HEK293 (cell line): ENCODE data around the gene DLG1.

Source experiments
- CTCF ChIA-PET: fragments of 350-600 bp; formaldehyde crosslinking; extraction: SDS; loops from one replicate; lab custom pipeline; 2021; ENCODE audit warnings: antibody characterized with exemption; lab: Yijun Ruan, JAX
- POLR2A ChIA-PET: fragments of 300-600 bp; formaldehyde crosslinking; extraction: SDS; loops from one replicate; lab custom pipeline; 2020; ENCODE audit warnings: antibody characterized with exemption, inconsistent platforms; lab: Yijun Ruan, JAX
- H3K27ac ChIP-seq: fragments of 200-500 bp; sonication (Bioruptor generic); 2 replicates; pipeline ENCODE4 v1.5.1; 2014; ENCODE audit warnings: low read depth, low read length, control low read depth, inconsistent platforms; ENCODE audit errors: extremely low read depth
- H3K36me3 ChIP-seq, 2 experiments: fragments of 200-500 bp in 1 of 2; sonication (Bioruptor generic) in 1 of 2; 1 replicate in 1 of 2; 2 replicates in 1 of 2; pipeline ENCODE4 v1.5.1; 2014 to 2017; ENCODE audit warnings: inconsistent platforms in 2 of 2, low read length in 2 of 2; ENCODE audit not compliant: control insufficient read depth in 2 of 2, insufficient read depth in 1 of 2
- H3K4me1 ChIP-seq: fragments of 200-500 bp; sonication (Bioruptor generic); 2 replicates; pipeline ENCODE4 v1.5.1; 2014; ENCODE audit warnings: mild to moderate bottlenecking, low read length, inconsistent platforms; ENCODE audit not compliant: control insufficient read depth, insufficient read depth
- H3K4me3 ChIP-seq: 2 replicates; pipeline ENCODE4 v1.5.1; 2011; ENCODE audit warnings: low read depth, mild to moderate bottlenecking, control low read depth, low read length, moderate library complexity
- H3K9me3 ChIP-seq: fragments of 200-500 bp; sonication (Bioruptor generic); 2 replicates; pipeline ENCODE4 v1.5.1; 2014; ENCODE audit warnings: low read depth, low read length, inconsistent platforms; ENCODE audit not compliant: control insufficient read depth, insufficient read depth
- GLIS2 ChIP-seq: fragments of 450-650 bp; formaldehyde crosslinking; IDR thresholded peaks from 2 replicates; pipeline ENCODE4 v1.5.1; 2016; ENCODE audit warnings: missing biosample characterization, missing genetic modification characterization
- HOXC10 ChIP-seq: sonication (generic); formaldehyde crosslinking; IDR thresholded peaks from 2 replicates; pipeline ENCODE4 v1.8.1; 2023; ENCODE audit warnings: mild to moderate bottlenecking, missing genetic modification reagents
- MYNN ChIP-seq: fragments of 450-650 bp; formaldehyde crosslinking; IDR thresholded peaks from 2 replicates; pipeline ENCODE4 v1.5.1; 2016; ENCODE audit warnings: missing biosample characterization, missing genetic modification characterization, borderline replicate concordance
- PRDM2 ChIP-seq: fragments of 450-650 bp; formaldehyde crosslinking; IDR thresholded peaks from 2 replicates; pipeline ENCODE4 v1.5.1; 2016; ENCODE audit warnings: missing biosample characterization, missing genetic modification characterization, borderline replicate concordance
- SCRT2 ChIP-seq: fragments of 450-650 bp; formaldehyde crosslinking; IDR thresholded peaks from 2 replicates; pipeline ENCODE4 v1.5.1; 2016; ENCODE audit warnings: missing biosample characterization, missing genetic modification characterization
- ZBTB17 ChIP-seq: fragments of 450-650 bp; formaldehyde crosslinking; IDR thresholded peaks from 2 replicates; pipeline ENCODE4 v1.5.1; 2016; ENCODE audit warnings: missing biosample characterization, missing genetic modification characterization
- ZEB2 ChIP-seq: fragments of 450-650 bp; formaldehyde crosslinking; IDR thresholded peaks from 2 replicates; pipeline ENCODE4 v1.5.1; 2016; ENCODE audit warnings: missing biosample characterization, missing genetic modification characterization
- ZFP3 ChIP-seq: fragments of 450-650 bp; formaldehyde crosslinking; IDR thresholded peaks from 2 replicates; pipeline ENCODE4 v1.5.1; 2016; ENCODE audit warnings: low read depth, missing biosample characterization, missing genetic modification characterization
- ZFP37 ChIP-seq: fragments of 450-650 bp; formaldehyde crosslinking; IDR thresholded peaks from 2 replicates; pipeline ENCODE4 v1.5.1; 2016; ENCODE audit warnings: missing biosample characterization, missing genetic modification characterization
- ZNF138 ChIP-seq: fragments of 450-650 bp; formaldehyde crosslinking; IDR thresholded peaks from 2 replicates; pipeline ENCODE4 v1.5.1; 2016; ENCODE audit warnings: missing biosample characterization, missing genetic modification characterization, borderline replicate concordance
- ZNF202 ChIP-seq: fragments of 450-650 bp; formaldehyde crosslinking; IDR thresholded peaks from 2 replicates; pipeline ENCODE4 v1.5.1; 2016; ENCODE audit warnings: missing biosample characterization, missing genetic modification characterization, borderline replicate concordance
- ZNF354C ChIP-seq: fragments of 450-650 bp; formaldehyde crosslinking; IDR thresholded peaks from 2 replicates; pipeline ENCODE4 v1.5.1; 2016; ENCODE audit warnings: missing biosample characterization, missing genetic modification characterization, low read depth, borderline replicate concordance
- ZNF510 ChIP-seq: fragments of 450-650 bp; formaldehyde crosslinking; IDR thresholded peaks from 2 replicates; pipeline ENCODE4 v1.5.1; 2018; ENCODE audit warnings: mild to moderate bottlenecking, missing genetic modification characterization, missing biosample characterization; ENCODE audit not compliant: insufficient replicate concordance
- ZNF558 ChIP-seq: fragments of 450-650 bp; formaldehyde crosslinking; IDR thresholded peaks from 2 replicates; pipeline ENCODE4 v1.5.1; 2016; ENCODE audit warnings: missing biosample characterization, missing genetic modification characterization
- ZNF596 ChIP-seq: fragments of 450-650 bp; IDR thresholded peaks from 2 replicates; pipeline ENCODE4 v1.5.0; 2018; ENCODE audit warnings: missing biosample characterization, mild to moderate bottlenecking, missing genetic modification characterization, moderate library complexity
- ZNF701 ChIP-seq: fragments of 450-650 bp; formaldehyde crosslinking; IDR thresholded peaks from 2 replicates; pipeline ENCODE4 v1.5.1; 2016; ENCODE audit warnings: missing biosample characterization, missing genetic modification characterization
- TF ChIP-seq, protein P1 (sequence below): fragments of 450-650 bp; formaldehyde crosslinking; IDR thresholded peaks from 2 replicates; pipeline ENCODE4 v1.5.1; 2017; ENCODE audit warnings: missing biosample characterization, missing genetic modification characterization
- TF ChIP-seq, protein P2 (sequence below): fragments of 450-650 bp; formaldehyde crosslinking; IDR thresholded peaks from 2 replicates; pipeline ENCODE4 v1.5.1; 2016; ENCODE audit warnings: missing biosample characterization, missing genetic modification characterization
- TF ChIP-seq, protein P3 (sequence below): fragments of 450-650 bp; formaldehyde crosslinking; IDR thresholded peaks from 2 replicates; pipeline ENCODE4 v1.5.1; 2016; ENCODE audit warnings: missing biosample characterization, missing genetic modification characterization
- TF ChIP-seq, protein P4 (sequence below): fragments of 450-650 bp; formaldehyde crosslinking; IDR thresholded peaks from 2 replicates; pipeline ENCODE4 v1.5.1; 2017; ENCODE audit warnings: missing biosample characterization, missing genetic modification characterization

Gene DLG1

GRCh38 chr3:197281849-197282248 lies 16.6 kb downstream of the DLG1 start:
- ChIA-PET POLR2A (no interaction called here), CTCF (interaction anchor here (2.4 kb wide), 1 partner anchor 24 kb away, joined by 8 read pairs; no protein-coding TSS in a partner anchor)
- no peak overlapping the region for H3K27ac ChIP-seq
- H3K4me3 ChIP-seq: no peak overlapping the region
- peaks cover 10 to 68% of the 10 kb centered on the region in 2 experiments for H3K36me3 ChIP-seq
- H3K4me1 ChIP-seq: no peaks in the 10 kb centered on the region
- no peaks in the 10 kb centered on the region for H3K9me3 ChIP-seq
- TF ChIP-seq ZNF138 (tag by site-specific recombination) (no peak), ZEB2 (tag by site-specific recombination) (no peak), ZNF558 (no peak), ZNF701 (no peak), MYNN (tag by site-specific recombination) (no peak), HOXC10 (no peak), ZFP3 (tag by site-specific recombination) (no peak), ZBTB17 (tag by site-specific recombination) (no peak), GLIS2 (no peak), ZNF202 (tag by site-specific recombination) (no peak), SCRT2 (tag by site-specific recombination) (no peak), ZNF510 (tag by site-specific recombination) (no peak), PRDM2 (tag by site-specific recombination) (no peak), ZNF596 (tag by site-specific recombination) (no peak), ZFP37 (tag by site-specific recombination) (no peak), ZNF354C (tag by site-specific recombination) (no peak)
- TF ChIP-seq, protein P1, sequence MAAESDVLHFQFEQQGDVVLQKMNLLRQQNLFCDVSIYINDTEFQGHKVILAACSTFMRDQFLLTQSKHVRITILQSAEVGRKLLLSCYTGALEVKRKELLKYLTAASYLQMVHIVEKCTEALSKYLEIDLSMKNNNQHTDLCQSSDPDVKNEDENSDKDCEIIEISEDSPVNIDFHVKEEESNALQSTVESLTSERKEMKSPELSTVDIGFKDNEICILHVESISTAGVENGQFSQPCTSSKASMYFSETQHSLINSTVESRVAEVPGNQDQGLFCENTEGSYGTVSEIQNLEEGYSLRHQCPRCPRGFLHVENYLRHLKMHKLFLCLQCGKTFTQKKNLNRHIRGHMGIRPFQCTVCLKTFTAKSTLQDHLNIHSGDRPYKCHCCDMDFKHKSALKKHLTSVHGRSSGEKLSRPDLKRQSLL (tag by site-specific recombination): no peak
- TF ChIP-seq, protein P2, sequence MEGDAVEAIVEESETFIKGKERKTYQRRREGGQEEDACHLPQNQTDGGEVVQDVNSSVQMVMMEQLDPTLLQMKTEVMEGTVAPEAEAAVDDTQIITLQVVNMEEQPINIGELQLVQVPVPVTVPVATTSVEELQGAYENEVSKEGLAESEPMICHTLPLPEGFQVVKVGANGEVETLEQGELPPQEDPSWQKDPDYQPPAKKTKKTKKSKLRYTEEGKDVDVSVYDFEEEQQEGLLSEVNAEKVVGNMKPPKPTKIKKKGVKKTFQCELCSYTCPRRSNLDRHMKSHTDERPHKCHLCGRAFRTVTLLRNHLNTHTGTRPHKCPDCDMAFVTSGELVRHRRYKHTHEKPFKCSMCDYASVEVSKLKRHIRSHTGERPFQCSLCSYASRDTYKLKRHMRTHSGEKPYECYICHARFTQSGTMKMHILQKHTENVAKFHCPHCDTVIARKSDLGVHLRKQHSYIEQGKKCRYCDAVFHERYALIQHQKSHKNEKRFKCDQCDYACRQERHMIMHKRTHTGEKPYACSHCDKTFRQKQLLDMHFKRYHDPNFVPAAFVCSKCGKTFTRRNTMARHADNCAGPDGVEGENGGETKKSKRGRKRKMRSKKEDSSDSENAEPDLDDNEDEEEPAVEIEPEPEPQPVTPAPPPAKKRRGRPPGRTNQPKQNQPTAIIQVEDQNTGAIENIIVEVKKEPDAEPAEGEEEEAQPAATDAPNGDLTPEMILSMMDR (tag by site-specific recombination): no peak
- TF ChIP-seq, protein P3, sequence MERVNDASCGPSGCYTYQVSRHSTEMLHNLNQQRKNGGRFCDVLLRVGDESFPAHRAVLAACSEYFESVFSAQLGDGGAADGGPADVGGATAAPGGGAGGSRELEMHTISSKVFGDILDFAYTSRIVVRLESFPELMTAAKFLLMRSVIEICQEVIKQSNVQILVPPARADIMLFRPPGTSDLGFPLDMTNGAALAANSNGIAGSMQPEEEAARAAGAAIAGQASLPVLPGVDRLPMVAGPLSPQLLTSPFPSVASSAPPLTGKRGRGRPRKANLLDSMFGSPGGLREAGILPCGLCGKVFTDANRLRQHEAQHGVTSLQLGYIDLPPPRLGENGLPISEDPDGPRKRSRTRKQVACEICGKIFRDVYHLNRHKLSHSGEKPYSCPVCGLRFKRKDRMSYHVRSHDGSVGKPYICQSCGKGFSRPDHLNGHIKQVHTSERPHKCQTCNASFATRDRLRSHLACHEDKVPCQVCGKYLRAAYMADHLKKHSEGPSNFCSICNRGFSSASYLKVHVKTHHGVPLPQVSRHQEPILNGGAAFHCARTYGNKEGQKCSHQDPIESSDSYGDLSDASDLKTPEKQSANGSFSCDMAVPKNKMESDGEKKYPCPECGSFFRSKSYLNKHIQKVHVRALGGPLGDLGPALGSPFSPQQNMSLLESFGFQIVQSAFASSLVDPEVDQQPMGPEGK: no peak
- TF ChIP-seq, protein P4, sequence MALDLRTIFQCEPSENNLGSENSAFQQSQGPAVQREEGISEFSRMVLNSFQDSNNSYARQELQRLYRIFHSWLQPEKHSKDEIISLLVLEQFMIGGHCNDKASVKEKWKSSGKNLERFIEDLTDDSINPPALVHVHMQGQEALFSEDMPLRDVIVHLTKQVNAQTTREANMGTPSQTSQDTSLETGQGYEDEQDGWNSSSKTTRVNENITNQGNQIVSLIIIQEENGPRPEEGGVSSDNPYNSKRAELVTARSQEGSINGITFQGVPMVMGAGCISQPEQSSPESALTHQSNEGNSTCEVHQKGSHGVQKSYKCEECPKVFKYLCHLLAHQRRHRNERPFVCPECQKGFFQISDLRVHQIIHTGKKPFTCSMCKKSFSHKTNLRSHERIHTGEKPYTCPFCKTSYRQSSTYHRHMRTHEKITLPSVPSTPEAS (tag by site-specific recombination): no peak
